CD4-positive, alpha-beta T cell treated with Interleukin-6 at 100 ng/mL for 8 hours (primary cell): ENCODE results near the gene MRPL34.
"Not testable (repeated sequence)": the region's sequence is repeated elsewhere in the genome, so short reads cannot be mapped to it uniquely, and the experiment has no call there.

Experiments
- DNase-seq: peaks from one replicate; pipeline ENCODE4 v3.0.0-alpha.2; 2020; ENCODE audit warnings: mixed read lengths, low spot score

The MRPL34 gene

DNA sequence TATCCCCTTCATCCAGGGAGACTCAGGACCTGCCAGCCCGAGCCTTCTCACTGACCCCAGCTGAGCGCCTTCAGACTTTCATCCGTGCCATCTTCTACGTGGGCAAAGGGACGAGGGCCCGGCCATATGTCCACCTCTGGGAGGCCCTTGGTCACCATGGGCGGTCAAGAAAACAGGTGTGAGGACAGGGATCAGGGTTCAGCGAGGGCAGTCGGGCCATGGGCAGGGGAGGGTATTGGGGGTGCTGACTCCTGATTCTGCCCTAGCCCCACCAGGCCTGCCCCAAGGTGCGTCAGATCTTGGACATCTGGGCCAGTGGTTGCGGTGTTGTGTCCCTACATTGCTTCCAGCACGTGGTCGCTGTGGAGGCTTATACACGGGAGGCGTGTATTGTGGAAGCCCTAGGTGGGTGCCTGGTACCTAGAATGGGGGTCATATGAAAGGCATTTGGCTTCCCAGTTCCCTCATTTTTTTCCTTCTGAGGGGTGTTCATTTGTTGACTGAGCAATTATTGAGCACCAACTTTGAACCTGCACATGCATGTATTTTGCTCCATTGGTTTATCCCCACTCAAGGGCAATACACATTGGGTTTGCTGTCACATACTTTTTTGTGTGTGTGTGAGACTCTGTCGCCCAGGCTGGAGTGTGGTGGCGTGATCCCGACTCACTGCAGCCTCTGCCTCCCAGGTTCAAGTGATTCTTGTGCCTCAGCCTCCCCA is 20.1 kb upstream of the MRPL34 start:
- DNase-seq: no peak

DNA sequence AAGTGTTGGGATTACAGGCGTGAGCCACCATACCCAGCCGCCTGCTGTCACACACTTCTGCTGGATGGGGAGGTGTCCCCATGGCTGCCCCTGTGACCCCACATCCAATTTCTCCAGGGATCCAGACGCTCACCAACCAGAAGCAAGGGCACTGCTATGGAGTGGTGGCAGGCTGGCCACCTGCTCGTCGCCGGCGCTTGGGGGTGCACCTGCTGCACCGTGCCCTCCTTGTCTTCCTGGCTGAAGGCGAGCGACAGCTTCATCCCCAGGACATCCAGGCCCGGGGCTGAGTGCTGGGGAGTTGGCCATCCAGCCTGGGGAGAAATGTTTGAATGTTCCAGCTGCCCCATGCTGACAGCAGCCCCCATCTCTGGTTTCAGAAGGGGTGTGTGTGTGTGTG is 19.4 kb upstream of the MRPL34 start:
- DNase-seq: no peak

DNA sequence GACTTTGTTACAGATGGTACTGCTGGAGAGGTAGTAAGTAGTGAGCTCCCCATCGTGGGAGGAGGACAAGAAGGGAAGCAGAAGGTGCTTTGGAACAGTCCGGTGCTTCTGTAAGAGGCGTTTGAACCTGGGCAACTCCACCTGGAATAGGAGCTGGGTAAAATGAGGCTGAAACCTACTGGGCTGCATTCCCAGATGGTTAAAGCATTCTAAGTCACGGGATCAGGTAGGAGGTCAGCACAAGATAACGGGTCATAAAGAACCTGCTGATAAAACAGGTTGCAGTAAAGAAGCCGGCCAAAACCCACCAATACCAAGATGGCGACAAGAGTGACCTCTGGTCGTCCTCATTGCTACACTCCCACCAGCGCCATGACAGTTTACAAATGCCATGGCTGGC is 18.9 kb upstream of the MRPL34 start:
- no peak for DNase-seq

DNA sequence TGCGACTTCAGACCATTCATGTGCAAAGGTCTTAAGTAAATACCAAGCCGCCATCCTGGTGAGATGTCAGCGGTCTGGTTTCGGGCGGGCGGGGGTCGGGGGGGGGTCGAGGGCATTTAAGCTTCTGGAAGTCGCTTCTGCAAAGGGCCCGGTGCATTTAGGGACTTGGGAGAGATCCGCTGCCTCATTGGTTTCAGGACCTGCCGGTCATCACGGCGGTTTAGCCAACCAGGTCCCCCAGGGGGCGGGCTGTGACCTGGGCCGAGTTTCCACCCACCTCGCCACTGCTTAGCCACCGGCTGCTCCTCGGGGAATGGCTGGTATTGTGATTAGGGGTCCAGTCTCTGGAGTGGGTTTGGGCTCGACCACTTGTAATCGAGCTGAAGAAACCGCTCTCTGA is 16.2 kb upstream of the MRPL34 start:
- DNase-seq: no peak

DNA sequence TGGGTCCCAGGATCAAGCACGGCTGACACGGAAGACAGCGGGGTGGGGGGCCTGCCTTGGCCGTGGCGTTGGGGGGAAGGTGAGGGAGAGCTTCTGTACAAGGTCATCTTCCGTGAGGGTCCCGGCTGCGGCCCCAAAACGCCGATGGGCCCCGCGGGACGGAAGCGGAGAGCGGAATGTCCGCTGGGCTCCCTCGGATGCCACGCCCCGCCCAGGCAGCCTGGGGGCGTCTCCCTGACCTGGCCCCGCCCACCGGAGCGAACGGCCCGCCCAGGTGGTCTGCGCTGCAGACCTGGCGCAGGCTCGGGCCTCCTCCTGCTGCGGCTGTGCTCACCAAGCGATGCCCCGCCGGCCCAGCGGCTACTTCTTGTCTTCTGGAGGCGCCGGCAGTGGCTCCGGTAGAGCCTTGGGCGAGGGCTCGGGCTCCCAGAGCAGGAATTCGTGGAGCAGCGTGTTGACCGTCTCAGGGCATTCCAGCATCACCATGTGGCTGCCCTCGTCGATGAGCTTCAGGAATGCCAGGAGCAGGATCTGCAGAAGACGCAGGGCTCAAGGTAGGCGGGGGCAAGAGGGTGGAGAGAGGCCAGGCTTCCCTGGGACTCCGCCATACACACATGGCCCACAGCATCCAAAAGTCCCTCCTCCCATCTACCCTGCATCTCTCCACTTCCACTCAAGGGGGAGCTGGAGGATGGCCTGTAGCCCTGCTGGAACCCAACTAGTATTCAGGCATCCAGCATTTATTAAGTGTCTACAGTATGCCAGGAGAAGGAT is 13.2 kb upstream of the MRPL34 start:
- peak; percentile 80 for DNase-seq

DNA sequence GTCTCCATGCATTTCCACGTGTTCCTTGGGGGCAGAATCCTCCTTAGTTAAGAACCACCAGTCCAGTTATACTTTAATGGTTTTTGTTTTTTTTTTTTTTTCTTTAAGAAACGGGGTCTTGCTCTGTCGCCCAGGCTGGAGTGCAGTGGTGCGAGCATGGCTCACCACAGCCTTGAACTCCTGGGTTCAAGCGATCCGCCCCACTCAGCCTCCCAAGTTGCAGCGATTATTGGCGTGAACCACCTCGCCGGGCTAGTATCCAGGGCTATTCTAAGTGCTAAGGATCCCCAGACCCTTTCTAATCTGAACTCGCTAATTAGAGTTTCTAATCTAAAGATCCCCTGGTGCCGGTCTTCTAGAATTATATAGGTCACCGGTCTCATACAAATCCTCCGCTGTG is 12.1 kb upstream of the MRPL34 start:
- DNase-seq: no peak

DNA sequence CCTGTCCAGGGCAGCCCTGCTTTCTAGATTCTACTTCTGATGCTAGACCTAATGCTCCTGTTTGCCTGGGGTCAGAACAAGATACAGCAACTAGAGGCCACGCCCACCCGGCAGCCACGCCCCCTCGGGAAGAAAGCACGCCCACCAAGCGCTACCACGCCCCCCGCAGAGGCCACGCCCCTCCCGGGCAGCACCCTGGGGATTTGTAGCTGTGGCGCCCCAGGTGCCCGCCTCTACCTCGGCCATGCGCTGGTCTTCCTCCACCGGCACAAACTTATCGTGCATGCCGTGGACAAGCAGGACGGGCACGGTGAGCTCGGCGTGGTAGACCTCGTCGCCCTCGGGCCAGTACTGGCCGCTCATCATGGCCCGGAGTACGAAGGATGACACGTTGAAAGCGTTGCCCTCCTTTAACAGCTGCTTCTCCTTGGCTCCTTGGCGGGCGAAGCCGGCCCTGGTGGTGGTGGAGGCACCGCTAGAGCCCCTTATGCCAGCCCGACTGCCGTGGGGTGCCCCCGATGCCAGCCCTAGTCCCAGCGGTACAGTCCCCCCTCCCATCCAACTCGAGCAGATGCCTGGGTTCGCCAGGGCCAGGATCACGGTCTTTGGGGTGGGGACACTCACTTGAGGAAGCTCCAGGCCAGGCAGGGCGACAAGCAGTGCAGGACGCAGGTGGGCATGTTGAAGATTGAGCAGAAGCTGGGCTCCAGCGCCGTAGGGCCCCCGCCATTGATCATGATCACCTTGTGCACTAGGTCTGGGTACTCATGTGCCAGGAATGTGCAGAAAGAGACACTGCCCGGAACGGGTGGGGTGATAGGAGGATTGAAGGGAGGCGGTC is 11.4 kb upstream of the MRPL34 start:
- peak; percentile 21 for DNase-seq

DNA sequence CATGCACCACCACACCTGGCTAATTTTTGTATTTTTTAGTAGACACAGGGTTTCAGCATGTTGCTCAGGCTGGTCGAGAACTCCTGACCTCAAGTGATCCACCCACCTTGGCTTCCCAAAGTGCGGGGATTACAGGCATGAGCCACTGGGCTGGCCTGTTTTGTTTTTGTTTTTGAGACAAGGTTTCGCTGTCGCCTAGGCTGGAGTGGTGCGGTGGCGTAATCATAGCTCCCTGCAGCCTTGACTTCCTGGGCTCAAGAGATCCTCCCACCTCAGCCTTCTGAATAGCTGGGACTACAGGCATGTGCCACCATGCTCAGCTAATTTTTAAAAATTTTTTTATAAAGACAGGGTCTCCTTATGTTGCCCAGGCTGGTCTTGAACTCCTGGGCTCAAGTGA is 10.1 kb upstream of the MRPL34 start:
- DNase-seq: not testable (repeated sequence)

DNA sequence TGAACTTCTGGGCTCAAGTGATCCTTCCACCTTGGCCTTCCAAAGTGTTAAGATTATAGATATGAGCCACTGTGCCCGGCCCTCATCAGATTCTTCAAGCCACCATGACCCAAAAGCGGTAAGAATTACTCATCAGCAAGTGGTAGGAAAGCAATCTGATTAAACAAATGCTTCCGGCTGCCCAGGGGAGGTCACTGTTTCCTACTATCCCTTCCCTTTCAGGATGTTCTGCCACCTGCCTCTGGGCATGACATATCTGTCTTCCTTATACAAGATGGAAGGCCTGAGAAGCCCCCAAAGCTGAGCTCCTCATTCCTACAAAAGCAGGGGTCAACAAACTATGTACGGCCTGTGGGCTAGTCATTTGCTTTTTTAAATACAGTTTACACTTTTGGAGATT is 9.4 kb upstream of the MRPL34 start:
- no peak for DNase-seq

DNA sequence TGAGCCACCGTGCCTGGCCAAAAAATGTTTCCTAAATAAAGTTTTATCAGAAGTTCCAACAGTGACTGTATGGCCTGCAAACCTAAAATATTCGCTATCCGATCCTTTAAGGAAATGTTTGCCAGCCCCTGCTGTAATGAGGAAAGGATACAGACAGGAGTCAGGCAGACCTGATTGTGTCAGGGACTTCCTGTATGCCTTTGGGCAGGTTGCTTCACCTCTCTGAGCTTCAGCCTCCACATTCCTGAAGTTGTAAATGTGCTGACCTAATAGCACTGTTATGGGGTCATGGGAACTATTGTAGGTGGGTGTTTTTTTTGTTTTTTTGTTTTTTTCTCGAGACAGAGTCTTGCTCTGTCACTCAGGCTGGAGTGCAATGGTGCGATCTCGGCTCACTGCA is 8.7 kb upstream of the MRPL34 start:
- DNase-seq: no peak

DNA sequence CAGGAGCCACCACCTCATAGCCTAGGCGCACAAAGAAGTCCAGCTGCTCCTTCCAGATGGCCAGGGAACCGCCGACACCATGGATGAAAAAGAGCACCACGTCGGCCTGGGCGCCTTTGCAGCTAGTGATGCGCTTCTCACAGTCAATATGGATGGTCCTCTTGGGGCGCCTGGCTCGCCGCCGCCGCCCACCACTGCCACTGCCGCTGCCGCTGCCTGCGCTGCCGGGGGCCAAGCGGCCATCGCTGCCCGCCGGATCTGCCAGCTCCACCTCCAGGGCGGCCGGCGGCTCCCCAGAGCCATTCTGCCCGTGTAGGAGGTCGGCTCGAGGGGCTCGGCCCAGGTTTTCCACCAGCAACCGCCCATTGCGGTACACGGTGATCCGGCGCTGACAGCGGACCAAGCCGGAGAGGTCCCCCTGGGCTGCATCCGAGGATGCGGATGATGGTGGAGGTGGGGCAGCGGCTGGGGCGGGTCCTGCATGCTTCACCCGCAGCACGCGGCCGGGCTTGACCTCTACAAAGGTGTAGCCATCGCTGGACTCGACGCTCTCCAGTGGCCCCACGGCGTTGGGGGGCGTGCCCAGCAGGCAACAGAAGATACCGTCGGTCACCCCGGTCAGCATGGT is 4.6 kb upstream of the MRPL34 start:
- DNase-seq: no peak

DNA sequence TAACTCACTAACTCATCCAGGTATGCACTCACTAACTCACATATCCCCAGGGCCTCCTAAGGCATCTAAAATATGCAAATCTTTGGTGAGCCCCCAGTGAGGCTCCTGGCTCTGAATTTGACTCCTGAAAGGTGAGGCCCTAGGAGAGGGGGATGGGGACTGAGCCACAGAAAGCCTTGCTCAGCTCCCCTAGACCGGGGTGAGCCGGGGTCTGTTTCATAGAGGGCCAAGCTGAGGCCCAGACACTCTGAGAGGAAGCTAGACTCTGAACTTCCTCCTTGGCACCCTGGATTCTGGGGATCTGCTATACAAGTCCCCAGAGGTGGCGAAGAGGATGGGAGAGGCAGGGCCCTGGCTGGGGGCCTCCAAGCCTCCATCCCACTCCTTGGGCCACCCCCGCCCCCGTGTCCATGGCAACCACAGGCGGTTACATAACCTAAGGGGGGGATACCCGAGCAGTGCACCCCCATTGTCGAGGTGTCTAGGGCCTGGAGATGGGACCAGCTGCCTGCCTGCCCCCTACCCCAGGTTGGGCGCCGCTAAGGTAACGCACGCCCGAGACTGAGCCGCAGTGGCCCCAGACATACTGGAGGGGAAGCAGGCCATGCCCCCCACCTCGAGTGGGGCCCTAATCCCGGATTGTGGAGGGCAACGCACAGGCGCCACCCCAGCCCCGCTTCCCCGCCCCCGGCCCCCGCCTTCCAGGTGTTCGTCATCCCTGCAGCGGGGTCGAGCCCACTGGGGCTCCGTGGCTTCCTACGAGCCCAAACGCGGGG is 3.1 kb upstream of the MRPL34 start:
- DNase-seq: no peak

DNA sequence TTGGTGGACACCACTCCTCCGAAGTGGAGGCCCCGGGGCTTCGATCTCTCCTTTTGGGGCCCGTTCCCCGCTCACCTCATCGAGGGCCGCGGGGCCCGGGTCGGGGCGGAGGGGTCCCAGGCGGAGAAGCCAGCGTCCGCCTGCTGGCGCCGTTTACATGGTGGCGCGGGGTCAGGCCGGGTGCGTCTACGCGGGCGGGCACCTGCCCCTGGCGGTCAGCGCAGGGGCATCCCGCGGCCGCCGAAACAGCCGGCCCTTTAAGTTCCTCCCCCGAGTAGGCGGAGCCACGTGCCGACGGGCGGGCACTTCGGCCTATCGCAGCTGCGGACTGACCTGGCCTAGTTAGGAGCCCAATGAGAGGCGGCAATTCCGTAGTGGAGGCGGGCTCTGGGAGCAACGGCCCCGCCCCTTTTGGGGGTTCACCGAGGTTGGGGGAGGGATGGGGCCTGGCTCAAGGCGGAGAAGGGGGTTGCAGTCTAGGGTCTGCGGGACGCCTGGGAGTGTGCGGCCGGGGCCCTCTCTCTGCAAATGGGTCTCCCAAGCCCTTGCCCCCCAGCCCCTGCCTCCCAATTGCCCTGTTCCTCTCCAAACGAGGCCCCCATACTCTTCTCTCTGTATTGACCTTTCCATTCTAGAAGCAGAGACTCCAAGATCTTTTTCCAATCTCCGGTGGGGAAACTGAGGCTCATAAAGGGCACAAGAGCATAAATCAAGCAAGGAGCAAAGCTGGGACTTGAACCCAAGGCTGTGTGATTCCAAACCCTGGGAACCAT is 2.3 kb upstream of the MRPL34 start, which contains the start of gene ABHD8:
Gene ABHD8 (minus strand): TSS at position 259 of the 773 bp plus-strand sequence. CDS start 1,809 bp downstream, outside the sequence.
- peak; percentile 93 for DNase-seq

DNA sequence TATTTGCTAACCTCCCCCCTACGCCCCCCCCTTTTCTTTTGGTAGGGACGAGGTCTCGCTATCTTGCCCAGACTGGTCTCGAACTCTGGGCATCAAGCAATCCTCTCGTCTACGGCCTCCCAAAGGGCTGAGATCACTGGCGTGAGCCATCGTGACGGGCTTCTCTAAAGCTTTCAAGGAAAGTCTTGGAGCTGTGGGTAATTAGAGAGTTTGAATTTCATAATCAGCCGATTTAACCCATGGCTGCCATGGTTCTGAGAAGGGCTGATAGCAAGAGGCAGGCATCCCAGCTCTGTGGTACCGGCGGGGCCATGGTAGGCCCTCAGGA is 1.8 kb upstream of the MRPL34 start:
- DNase-seq: no peak

DNA sequence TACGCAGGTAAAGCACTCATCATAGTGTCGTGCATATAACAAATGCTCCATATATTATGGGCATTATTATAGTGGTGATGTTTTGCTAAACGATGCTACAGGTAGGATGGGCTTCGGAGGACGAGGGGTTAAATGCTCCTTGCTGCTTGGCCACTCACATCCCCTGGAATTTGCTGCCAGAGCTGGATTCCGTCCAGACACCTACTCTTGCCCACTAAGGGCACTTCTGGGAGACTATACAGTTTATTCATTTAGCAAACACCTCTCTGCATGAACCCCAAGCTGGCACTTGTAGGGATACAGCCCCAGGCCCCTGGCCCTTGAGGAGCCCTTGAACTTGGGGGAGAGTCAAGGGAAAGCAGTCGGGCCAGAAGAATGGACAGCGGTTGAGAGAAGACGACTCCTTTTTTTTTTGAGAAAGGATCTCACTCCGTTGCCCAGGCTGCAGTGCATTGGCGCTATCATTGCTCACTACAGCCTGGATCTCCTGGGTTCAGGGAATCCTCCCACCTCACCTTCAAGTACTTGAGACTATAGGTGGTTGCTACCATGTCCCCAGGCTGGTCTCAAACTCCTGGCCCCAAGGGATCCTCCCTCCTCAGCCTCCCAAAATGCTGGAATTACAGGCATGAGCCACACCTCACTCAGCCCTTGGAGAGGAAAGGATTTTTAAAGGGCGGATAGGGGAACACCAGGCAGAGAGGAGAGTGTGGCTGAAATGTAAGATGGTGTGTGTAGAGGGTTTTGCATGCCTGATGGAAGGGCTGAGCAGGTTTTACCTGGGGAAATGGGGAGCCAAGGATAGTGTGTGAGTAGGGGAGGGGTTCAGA is 1.1 kb upstream of the MRPL34 start:
- DNase-seq: no peak

DNA sequence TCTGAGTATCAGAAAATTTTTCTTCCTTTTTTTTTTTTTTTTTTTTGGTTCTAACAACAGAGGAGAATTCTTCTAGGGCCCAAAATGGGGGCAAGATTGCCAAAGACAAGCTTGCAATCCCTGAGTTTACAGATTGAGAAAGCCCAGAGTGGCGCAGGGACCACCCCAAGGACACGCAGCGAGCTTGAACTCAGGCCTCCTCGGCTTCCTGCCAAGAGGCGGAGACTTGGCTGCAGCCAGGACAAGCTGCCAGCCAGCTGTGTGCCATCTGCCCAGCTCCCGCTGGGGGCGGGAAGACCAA is 506 bp upstream of the MRPL34 start:
- DNase-seq: no peak

DNA sequence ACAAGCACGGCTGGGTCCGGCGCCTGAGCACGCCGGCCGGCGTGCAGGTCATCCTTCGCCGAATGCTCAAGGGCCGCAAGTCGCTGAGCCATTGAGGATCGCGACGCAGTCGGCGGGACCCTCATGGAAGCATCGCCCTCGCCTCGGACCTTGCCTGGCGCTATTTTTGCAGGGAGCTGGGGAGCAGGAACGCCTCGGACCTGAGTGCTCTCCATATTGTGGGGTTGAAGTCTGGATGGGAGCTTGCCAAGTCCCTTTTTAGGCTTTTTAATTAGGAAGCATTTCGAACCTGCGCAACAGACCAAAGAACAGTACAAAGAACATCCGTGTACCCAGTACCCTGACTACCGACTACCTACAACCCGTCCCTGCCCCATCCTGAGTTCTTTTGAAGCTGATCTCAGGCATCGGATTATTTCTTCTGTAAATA is 628 bp downstream of the MRPL34 start:
- no peak for DNase-seq

DNA sequence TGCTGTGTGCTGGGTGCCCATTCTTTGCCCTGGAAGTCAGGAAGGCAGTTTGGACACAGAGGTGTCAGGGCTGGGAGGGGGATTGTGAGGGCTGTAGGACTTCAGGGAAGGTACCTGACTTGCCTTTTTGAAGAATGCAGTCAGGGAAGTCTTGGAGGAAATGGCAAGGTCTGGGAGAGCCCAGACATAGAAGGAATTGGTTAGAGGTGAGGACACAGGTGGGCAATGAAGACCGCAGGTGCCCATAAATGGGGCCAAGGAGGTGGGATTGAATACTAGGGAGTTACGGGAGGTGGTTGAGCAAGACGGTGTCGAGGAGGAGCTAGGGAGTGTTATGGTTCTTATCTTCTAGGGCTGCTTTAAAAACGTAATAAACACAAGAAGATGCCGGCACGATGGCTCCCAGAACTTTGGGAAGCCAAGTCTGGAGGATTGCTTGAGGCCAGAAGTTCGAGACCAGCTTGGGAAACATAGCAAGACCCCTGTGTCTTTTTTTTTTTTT is 2.3 kb downstream of the MRPL34 start:
- no peak for DNase-seq

DNA sequence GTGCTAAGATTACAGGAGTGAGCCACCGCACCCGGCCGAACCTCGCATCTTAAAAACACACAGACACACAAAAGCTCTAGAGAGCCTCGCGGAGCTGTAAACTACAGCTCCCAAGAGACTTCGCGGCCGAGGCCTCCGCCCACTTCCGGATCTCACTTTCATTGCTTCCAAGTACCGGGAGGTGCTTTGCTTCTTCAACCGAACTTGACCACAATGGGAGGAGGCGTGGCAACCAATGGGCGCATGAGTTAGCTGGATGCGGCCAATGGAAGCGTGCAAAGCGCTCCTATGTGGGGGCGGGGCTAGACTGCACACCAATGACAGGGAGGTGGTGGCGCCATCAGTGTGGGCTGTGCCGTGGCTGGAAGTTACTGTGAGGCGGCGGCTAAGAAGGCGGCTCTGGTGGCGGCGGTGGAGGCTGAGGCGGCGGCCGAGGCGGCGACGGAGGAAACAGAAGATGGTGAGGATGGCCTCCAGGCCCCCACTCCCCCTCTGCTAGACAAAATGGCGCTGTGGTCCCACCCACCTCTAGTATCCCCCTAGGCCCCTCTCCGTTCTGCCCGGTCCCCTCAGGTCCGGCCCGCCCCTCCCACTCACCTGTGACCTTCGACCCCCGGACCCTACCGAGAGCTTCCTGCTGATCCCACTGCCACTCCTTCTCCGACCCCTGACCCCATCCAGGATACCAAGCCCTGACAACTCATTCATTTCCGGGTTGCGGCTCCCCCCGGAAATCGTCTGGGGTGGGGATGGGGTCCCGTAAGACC is 3.7 kb downstream of the MRPL34 start, which contains the start of gene DDA1:
Gene DDA1 (plus strand): TSS at position 366 of the 767 bp plus-strand sequence. CDS start 92 bp downstream, at position 458.
- DNase-seq: peak; percentile 100
